ENCODE measurements around the gene KIAA1549.

Gene KIAA1549

GRCh38 chr7:138974675-138975292 lies 6.4 kb downstream of the KIAA1549 start:
- no peak for DNase-seq

DNA sequence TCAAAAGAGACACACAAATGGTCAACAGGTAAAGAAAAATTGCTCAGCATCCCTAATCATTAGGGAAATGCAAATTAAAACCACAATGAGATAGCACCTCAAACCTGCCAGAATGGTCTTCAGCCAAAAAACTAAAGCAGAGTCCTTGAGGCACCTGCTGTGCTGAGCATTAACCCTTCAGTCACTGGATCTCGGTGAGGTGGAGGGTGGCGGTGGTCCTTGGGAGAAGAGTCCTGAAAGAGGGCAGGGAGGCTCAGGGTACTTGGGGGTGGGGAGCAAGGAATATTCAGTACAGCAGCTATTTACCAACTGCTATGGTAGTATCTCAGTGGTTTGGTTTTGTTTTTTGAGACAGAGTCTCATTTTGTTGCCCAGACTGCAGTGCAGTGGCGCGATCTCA lies 7.1 kb downstream of the KIAA1549 start:
- no peak for DNase-seq

GRCh38 chr7:138970952-138971351 lies 10.2 kb downstream of the KIAA1549 start:
- DNase-seq: no peak

GRCh38 chr7:138970446-138970845 lies 10.7 kb downstream of the KIAA1549 start:
- DNase-seq: no peak

- DNase-seq: no peak
These were observed 14.0 kb downstream of the KIAA1549 start for GRCh38 chr7:138967159-138967558.

- no peak for DNase-seq
These were observed 16.4 kb downstream of the KIAA1549 start for GRCh38 chr7:138964624-138965436.

GRCh38 chr7:138963675-138964074 lies 17.5 kb downstream of the KIAA1549 start:
- DNase-seq: peak; percentile 37

DNA sequence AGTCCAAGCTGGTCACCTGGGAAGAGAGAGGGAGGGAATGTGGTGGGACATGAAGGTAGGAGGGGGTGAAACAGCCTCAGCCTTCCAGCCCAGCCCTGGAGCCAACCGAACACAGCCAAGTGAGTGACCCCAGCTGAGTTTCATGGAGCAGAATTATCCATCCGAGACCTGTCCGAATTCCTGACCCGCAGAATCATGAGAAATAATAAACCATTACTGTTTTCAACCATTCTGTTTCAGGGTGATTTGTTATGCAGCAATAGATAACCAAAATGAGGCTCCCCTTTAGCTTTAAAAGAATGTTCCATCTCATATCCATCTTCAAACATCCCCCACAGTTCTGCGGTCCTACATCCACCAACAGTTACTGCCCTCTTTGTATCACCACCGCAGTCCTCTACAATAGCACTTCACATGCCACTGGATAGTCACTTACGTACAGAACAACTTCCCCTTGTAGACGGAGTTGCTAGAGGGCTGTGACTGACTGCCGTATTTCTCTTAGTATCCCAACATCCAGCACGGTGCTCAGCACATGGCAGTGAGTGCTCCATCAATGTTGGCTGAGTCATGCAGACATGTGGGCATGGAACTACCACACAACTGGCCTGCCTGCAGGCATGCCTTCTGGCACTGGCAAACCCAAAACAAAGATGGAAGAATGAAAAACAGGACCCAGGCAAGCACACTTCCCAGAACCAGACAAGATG lies 18.5 kb downstream of the KIAA1549 start:
- peak; percentile 37 for DNase-seq

DNA sequence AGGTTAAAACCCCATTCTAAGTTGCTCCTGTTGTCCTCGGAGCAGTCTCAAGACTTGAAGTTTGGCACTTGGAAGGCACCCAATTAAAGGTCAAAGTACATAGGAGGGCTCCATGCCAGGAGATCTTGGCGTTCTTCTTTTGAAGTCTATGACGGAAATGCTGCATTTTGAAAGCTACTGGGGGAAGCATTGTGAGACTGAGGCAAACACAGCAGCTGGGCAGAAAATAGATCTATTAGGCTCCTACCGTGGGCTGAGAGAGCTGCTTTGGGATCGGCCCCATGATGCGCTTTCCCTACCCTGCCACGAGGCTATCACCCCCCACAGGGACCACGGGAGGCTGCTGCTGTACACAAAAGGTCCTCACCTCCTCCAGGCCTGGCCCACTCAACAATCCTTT lies 20.0 kb downstream of the KIAA1549 start:
- no peak for DNase-seq

GRCh38 chr7:138958391-138958956 lies 22.7 kb downstream of the KIAA1549 start:
- no peak for DNase-seq

- DNase-seq: no peak
These were observed 23.3 kb downstream of the KIAA1549 start for GRCh38 chr7:138957753-138958390.

DNA sequence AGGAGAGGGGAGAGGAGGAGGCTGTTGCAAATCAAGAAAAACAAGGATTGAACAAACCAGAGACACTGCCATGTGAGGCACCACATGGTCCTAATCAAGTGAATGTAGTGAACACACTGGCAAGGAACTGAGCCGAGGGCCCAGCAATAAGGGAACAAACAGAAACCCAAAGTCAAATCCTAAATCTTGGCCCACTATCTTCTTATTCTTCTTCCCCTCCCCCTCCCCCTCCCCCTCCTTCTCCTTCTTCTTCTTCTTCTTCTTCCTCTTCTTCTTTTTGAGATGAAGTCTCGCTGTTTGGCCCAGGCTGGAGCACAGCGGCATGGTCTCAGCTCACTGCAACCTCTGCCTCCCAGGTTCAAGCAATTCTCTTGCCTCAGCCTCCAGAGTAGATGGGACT lies 24.0 kb downstream of the KIAA1549 start:
- DNase-seq: no peak

DNA sequence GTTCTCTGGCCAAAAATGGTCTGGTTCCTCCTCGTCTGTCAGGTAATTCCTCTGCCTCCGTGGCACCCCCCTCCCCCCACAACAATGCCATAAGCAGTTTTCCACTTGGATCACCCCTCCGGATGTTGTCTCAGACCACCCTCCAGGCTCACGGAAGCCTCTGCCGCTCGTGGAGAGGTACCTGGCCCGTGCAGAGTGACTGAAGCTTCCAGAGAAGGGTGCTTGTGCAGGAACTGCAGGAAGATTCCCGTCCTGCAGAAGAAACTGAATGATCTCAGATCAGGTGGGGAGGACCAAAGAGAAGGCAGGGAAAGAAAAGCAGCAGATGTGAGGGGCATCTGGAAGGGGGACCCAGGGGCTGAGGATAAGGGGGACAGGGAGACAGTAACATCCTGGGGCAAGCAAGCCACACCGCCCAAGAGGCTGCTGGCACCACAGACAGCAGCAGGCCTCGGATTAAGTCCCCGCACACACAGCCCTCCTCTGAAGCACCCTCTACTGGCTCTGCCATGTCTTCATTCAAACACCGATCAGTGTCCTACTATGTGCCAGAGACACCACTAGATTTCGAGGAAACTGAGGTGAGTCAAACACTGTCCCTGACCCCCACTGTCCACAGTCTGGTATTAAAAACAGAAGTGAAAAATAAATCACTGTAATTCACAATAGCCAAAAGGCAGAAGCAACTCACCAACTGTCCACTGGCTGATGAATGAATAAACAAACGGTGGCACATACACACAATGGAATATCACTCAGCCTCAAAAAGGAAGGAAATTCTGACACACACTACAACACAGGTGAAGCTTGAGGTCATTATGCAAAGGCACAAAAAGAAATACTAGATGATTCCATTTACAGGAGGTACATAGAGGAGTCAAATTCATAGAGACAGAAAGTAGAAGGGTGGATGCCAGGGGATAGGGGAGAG lies 26.4 kb downstream of the KIAA1549 start:
- no peak for DNase-seq

DNA sequence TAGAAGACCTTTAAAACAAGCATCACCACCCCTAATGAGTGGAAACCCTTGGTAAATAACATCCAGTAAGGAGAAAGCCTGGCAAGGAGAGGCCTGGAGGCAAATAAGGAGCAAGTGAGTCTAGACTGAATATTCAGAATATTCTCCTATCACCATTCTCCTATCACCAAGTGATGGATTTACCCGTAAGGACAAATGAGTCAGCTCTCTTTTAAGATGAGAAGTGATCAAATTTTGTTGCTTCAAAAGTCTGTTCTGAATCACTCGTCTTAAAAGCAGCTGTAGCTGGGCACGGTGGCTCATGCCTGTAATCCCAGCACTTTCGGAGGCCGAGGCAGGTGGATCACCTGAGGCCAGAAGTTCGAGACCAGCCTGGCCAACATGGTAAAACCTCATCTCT lies 28.4 kb downstream of the KIAA1549 start:
- DNase-seq: no peak

DNA sequence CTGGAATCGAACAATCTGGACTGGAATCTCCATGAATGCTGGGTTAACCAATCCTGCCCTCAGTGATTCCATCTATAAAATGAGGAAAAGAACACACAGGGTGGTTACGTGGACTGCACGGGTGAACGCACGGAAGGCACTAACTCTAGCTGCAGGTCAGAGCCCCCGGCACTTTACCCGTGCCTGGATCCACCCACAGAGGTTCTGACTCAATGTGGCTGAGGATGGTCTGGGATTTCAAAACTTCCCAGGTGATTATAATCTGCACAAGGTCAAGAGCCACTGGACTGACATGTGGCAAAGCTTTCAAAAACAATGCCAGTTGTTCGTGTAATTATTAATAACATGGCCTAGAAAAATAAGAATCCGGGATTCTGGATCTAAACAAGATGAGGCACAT lies 29.2 kb downstream of the KIAA1549 start:
- DNase-seq: no peak

GRCh38 chr7:138949421-138950088 lies 31.6 kb downstream of the KIAA1549 start:
- DNase-seq: no peak

- DNase-seq: no peak
These were observed 32.8 kb downstream of the KIAA1549 start for GRCh38 chr7:138948403-138948802.

DNA sequence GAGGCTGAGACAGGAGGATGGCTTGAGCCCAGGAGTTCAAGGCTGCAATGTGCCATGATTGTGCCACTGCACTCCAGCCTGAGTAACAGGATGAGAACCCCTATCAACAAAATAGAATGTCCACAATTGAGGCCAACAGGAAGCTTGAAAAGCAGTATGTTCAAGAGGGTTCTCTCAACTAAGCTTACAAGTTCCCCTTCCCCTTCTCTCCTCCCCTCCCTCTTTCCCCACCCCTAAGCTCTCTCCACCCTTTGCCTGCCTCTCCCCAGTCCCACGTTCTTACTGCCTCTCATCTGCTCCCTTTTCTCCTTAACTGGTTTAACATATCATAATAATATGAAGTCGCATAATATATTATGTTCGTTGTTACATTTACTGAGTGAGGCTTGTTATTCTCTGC lies 35.4 kb downstream of the KIAA1549 start:
- DNase-seq: peak; percentile 31

DNA sequence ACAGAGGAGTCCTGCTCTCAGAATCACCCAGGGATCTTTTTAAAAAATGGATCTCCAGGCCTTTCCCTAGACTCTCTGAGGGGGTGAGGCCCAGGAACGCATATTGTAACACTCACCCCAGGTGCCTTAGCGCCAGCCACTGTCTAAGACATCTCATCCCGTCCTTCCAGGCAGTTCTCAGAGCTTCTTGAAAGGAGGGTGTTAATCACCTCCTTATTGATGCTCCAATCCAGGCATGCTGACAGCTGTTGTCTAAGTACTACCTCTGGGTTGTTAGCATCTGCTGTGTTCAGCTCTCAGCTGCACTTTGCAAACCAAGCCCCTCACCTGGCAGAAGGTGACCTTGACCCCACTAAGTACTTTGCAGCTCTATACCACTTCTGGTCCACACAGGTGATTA lies 36.0 kb downstream of the KIAA1549 start:
- no peak for DNase-seq

DNA sequence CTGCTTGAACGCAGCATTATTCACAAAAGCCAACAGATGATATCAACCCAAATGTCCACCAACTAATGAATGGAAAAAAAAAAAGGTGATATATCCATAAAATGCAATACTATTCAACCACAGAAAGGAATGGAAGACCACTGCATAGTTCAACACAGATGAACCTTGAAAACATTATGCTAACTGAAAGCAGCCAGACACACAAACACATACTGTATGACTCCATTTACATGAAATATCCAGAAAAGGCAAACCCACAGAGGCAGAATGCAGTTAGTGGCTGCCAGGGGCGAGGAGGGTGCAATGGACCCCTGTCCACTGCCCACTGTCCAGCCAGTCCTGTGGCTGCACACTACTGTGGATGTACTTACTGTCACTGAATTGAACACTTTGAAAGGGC lies 36.6 kb downstream of the KIAA1549 start:
- DNase-seq: no peak

GRCh38 chr7:138943061-138943460 lies 38.1 kb downstream of the KIAA1549 start:
- no peak for DNase-seq
